NCI-H345 (cell line): ENCODE results near the gene NRSN1.

Source experiments
- DNase-seq: peaks from one replicate; lab custom pipeline; 2025; lab: John Stamatoyannopoulos, UW

The NRSN1 gene

DNA sequence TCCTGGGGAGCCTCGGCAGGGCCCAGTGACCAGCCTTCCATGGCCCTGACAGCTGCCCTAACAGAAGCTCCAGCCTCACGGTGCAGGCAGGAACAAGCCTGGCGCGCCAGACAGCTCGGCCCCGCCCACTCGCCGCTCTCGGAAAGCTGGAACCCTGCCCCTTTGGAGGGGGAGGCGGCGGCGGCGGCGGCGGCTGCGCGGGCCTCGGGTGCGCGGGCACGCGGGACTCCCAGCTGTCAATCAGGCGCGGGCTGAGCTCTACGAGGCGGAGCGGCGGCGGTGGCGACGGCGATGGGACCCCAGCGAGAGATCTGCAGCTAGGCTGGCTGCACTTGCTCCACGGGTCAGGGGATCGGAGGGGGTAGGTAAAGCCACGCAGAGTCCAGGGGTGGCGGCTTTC, at the start of gene NRSN1:
Gene NRSN1 (plus strand): TSS at position 236 of the 400 bp plus-strand sequence. CDS start 8,113 bp downstream, outside the sequence.
- peak; percentile 85 for DNase-seq

DNA sequence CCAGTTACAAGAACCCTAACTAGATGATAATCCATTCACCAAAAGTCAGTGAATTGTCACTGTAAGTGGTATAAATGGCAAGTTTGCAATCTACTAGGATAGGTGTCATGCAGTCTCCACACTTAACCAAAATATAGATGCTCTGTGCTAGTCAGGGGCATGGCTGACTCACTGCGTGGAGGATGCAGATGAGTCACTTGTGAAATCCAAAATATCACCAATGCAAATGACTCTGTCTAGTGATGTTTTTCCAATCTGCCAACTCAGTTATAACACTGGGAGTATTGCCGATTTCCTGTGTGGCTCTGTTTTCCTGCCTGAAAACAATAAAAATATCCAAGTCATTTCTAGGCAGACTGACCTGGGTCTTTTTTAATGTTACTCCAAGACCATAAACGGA, 47.8 kb upstream of the NRSN1 start:
- no peak for DNase-seq

DNA sequence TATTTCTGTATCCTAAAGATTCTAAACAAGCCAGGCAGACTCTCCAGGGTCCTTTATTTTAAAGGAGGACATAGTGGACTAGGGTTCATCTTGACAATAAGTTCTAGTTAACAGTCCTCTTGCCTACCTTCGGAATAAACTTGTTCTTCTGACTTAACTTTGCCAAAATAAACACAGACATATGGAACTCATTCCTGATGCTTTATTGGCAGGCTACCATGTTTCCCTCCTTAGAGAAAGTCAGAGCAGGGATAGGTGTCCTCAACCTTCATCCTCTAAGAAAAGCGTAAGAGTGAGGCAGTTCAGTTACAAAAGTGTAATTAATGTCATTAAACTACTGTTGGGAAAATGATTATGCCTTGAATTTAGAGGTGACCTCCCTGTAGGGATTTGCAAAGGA, 46.9 kb upstream of the NRSN1 start:
- DNase-seq = no peak

DNA sequence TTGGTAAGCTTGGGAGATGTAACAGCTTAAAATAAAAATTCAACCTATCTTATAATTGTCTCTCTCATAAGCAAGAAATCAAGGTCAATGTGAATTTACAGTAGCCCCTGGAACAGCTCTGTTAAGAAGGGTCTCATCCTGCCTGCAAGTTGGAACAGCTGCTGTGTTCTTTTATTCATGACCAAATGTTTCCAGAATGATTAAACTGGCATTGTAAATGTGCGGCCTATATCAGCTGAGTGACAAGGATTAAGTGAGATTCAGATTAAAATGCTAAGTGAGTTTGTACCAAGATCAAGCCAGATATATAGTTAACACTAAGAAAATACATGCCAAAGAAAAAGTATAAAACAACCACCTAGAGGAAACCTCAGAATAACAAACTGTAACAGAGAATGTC, 45.3 kb upstream of the NRSN1 start:
- DNase-seq = no peak

DNA sequence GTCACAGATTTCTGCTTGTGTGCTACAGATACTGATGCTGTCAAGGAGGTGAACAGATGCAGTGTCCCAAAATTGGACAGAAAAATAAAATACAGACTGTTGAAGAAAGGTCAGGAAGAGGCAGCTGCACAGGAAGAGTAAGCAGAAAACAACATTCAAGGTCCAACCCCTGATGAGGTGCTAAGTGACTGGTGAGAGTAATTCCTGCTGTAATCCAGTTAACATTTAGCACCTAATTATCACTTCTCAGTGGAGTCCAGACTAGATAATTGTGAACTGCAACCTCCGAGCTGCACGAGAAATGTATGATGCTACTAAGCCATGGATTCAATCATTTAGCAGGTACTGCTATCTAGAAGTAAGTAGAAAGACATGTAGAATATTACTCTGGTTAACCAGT, 36.3 kb upstream of the NRSN1 start:
- DNase-seq = no peak

- DNase-seq = no peak
Measured at GRCh38 chr6:24092407-24092806, 33.6 kb upstream of the NRSN1 start.

- DNase-seq = no peak
Measured at GRCh38 chr6:24093381-24093780, 32.6 kb upstream of the NRSN1 start.

GRCh38 chr6:24099181-24099580, 26.8 kb upstream of the NRSN1 start:
- no peak for DNase-seq

DNA sequence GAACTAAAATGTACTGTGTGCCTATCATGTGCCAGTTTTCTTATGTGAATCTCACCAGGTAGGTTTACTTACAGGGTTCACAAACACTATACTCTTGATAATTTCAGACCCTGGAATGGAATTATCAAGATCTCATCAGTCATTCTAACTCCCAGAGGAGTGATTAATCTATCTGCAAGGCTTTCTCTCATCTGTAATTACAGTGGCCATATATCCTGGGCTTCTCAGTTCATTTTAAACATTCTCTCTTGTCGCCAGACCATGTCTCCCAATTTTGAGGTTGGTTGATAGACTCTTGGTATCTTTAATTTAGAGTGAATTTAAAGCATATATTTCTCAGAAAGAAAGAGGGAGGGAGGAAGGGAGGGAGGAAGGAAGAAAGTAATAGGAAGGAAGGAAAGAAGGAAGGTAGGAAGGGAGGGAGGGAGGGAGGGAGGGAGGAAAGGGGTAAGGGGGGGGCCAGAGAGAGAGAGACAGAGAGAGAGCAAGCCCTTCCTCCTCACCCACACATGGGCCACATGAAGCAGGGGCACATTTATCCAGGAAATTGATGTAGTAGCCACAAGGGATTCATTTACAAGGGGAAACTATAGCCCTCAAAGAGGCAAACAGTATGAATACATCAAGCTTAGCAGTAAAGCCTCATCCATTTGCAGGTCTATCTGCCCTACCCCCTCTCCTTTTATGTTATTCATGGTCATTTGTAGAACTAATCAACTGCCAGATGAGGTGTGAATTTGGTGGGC, 25.8 kb upstream of the NRSN1 start:
- DNase-seq = no peak

DNA sequence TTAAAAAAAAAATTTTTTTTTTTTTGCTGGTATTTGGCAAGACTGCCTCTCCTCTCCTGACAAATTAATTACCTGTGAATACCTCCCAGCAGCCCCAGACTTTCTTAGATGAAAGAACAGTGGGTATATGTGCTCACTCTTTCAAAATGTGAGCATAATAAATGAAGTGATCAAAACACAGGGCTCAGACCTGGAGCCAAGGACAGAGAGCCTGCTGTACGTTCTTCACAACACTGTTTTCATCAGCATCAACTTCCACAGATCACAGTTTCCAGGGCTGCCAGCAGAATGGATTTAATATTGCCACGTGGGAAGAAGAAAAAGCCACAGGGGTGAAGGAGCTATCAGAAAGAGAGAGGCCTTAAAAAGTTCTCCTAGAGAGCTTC, 25.3 kb upstream of the NRSN1 start:
- DNase-seq = no peak

GRCh38 chr6:24105191-24105590, 20.8 kb upstream of the NRSN1 start:
- DNase-seq = no peak

DNA sequence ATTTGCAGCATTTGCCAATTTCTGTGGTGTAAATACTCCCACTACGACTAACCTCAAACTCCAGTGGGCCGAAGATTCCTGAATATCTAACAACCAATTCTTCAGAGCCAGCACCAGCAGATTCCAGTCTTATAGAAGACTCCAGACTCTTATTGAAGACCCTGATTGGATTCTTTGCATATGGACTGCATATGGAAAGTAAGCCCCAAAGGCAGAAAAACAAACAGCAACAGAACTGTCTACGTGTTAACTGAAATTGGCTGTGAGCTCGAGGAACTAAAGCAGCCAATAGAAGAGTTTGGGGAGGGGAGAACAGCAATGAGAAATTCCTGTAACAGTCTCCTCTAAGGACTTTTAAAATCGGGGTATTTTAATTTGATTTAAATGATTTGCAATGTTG, 19.7 kb upstream of the NRSN1 start:
- DNase-seq = no peak

GRCh38 chr6:24107294-24107693, 18.7 kb upstream of the NRSN1 start:
- no peak for DNase-seq

- no peak for DNase-seq
Measured at GRCh38 chr6:24108056-24108455, 18.0 kb upstream of the NRSN1 start.

DNA sequence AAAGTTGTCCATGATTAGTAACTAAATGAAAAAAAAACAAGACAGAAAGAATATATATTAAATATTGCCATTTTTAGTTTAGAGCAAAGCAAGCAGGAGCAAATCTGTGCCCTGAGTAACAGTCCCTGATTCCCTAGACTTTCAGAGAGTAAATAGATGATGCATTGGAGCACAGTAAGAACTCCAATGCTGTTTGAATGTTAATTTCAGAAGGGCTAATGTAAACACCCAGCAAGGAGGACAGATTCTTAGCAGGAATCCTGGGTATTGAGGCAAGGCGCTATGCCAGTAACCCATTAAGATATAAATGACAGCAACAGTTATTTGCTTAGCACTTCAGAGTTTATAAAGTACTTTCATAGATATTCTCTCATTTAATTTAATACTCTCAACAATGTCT, 15.6 kb upstream of the NRSN1 start:
- no peak for DNase-seq

DNA sequence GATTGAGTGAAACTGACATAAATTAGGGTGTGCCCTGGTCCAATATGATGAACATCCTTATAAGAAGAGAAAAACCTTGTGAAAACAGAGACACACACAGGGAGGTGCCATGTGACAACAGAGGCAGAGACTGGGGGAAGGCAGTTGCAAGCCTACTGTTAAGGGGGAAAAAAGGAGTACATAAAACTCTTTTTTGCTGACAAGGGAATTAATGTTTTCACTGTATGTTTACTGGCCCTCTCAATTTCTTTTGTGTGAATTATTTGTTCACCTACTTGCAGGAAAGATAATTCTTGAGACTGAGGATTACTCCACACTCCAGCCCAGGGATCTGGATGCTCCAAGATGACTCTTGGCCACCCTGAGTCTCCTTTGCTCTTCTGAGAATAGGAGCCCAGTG, 12.1 kb upstream of the NRSN1 start:
- no peak for DNase-seq

DNA sequence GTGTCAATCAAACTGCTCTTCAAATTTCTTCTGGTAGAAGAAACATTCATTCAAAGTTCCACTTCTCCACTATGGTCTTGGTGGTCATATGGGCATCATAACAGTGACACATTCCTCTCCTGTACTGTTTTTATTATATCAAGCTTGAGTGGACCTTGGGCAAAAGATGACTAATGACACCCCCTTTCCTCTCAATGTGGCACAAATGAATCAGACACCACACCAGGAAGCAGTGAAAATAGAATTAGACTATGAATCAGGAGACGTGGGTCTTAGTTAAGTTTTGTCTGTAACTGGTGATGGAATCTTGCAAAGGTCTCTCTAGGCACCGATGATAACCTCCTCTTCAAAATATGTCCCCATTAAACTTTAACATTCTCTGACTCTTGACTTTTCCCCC, 9.0 kb upstream of the NRSN1 start:
- no peak for DNase-seq

DNA sequence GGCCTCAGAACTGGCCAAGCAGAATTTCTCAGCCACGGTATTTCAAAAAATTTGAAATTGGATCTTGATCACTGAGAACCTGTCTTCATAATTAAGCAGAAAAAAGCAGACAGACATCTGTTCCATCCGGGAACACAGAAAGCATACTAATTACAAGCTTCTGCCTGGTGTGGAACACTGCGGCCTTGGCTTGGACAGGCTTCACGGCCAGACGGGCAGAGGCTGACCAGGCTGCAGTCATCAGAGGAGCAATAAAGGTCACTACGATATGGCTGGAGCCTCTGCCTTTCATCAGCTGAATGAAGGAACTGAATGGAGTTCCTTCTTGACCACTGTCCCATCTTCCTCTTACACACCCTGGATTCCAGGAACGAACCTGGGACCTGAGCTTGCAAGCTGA, 3.9 kb upstream of the NRSN1 start:
- DNase-seq = no peak

- no peak for DNase-seq
Measured at GRCh38 chr6:24126586-24127192, 674 bp downstream of the NRSN1 start.

GRCh38 chr6:24127316-24127715, 1.3 kb downstream of the NRSN1 start:
- no peak for DNase-seq

DNA sequence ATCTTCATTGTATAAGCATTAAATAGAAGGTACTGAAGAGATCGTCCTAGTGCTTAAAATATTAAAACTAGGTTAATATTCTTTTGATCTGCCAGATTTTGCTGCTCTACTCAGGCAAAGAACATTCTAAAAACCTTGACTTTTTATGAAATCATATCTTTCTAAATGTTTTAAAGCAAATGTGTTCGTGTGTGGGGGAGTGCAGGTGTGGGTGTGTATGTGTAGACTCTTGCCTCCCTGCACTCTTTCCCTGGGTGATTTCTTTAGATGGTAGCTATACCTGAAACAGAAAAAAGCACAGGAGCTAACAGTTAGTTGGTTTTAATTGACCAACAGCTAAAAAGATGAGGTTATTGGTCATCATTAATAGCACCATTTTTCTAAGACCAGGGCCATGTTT, 5.7 kb downstream of the NRSN1 start:
- DNase-seq = no peak

GRCh38 chr6:24139080-24139479, 13.1 kb downstream of the NRSN1 start:
- DNase-seq = no peak

DNA sequence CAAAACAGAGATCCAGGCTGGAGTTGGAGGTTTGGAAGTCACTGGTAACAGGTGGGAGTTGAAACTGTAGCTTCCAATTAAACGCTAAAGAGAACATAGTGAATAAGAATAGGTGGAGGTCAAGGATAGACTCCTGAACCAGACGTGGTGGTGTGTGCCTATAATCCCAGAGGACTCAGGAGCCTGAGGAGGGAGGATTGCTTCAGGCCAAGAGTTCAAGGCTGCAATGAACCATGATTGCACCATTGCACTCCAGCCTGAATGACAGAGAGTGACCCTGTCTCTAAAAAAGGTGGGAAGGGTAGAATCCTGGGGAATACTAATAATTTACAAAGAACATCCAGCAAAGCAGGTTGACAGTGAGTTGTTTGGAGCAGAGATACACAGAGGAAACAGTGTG, 13.6 kb downstream of the NRSN1 start:
- no peak for DNase-seq

DNA sequence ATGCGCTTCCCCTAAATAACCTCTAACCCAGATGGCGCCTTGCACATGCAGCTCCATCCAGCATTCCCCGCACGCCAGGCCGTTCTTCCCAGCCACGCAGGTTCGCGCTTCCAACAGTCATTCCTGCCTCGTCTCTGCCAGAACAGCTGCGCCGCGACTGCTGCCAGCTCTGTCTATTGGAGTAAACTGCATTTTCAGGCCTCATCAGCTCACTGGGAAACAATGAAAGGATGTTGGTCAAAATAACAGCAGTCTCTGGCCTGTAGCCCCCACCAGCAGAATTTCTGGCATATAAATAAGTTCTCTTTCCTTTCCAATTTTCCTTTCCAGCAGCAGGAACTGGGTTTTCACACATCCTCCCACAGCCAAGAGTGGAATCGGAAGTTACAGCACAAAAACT, 14.6 kb downstream of the NRSN1 start:
- no peak for DNase-seq
